ENCODE data around the gene TGFBI. TPM values are rescaled to one million over a fixed set of nuclear protein-coding genes. Genes with fewer than 3 reads are reported as not detected.
"Not testable (repeated sequence)": the region's sequence is repeated elsewhere in the genome, so short reads cannot be mapped to it uniquely, and the experiment has no call there.

The TGFBI gene
- total and polyA plus RNA-seq, 8 donors: 3.7 to 50.1 (median 14.3) TPM

DNA sequence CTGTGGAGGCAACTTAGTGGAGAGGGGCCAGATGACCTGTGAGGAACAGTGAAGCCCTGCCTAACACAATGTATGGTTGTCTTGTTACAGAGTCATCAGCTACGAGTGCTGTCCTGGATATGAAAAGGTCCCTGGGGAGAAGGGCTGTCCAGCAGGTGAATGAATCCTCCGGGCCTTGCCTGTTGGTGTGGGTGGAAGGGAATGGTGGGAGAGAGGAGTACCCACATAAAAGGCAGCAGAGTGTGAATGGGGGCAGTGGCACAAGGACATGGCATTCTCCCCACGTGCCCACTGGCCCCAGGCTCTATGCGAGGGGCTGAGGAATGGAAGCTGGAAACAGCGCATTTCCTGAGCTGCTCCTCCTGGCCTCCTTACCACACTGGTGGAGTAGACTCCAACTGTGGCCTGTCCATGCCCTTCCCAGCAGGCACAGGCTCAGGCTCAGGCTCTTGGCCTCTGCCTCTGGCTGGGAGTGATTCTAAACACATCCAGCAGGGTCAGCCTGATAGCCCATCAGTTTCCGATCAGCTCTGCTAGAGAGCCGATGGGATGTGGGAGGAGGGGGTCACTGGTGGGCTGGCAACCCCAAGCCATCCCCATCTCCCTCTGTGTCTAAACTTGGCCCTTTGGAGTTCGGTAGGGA, 15.3 kb downstream of the TGFBI start:
- intact Hi-C loops (cut with DNase I): no loop called here
- FAIRE-seq (no peak), DNase-seq (no peak), ATAC-seq (no peak)
- Histone ChIP-seq H3K36me3 (no peaks in the 10 kb centered on the region), H3K4me1 (no peaks in the 10 kb centered on the region), H3K4me3 (no peak overlapping the region), H3K9me3 (no peaks in the 10 kb centered on the region), H3K27me3 (no peaks in the 10 kb centered on the region), H3K27ac (no peak overlapping the region)
- WGBS, 2 donors: 85 to 93% methylated on average over 8 of the region's 8 CpGs
- no peak for TF ChIP-seq CTCF (IDR thresholded peaks at IDR 0.05)

DNA sequence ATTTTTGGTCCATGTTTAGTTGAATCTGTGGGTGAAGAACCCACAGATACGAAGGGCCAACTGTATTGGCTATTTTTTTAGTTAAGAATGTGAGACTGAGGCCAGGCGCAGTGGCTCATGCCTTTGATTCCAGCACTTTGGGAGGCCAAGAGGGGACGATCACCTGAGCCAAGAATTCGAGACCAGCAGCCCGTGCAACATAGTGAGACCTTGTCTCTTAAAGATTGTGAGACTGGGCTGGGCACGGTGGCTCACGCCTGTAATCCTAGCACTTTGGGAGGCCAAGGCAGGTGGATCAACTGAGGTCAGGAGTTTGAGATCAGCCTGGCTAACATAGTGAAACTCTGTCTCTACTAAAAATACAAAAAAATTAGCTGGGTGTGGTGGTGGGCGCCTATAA, 16.2 kb downstream of the TGFBI start:
- H3K36me3 ChIP-seq; H3K4me1 ChIP-seq; H3K9me3 ChIP-seq; ATAC-seq; H3K27ac ChIP-seq; DNase-seq; FAIRE-seq; intact Hi-C loops (cut with DNase I); H3K4me3 ChIP-seq; H3K27me3 ChIP-seq: not testable (repeated sequence)
- WGBS, 2 donors: 83 to 84% methylated on average over 8 of the region's 8 CpGs

DNA sequence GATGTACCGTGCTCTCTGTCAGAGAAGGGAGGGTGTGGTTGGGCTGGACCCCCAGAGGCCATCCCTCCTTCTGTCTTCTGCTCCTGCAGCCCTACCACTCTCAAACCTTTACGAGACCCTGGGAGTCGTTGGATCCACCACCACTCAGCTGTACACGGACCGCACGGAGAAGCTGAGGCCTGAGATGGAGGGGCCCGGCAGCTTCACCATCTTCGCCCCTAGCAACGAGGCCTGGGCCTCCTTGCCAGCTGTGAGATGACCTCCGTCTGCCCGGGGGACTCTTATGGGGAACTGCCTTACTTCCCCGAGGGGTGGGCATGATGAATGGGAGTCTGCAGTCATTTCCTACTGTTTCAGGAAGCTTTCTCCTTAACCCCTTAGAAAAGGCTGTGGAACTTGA, 17.5 kb downstream of the TGFBI start:
- H3K36me3 ChIP-seq: no peaks in the 10 kb centered on the region
- H3K27ac ChIP-seq: no peak overlapping the region
- H3K4me1 ChIP-seq: no peaks in the 10 kb centered on the region
- intact Hi-C loops (cut with DNase I): no loop called here
- no peak for TF ChIP-seq CTCF (IDR thresholded peaks at IDR 0.05)
- H3K27me3 ChIP-seq: no peaks in the 10 kb centered on the region
- no peak overlapping the region for H3K4me3 ChIP-seq
- DNase-seq: no peak
- no peak for FAIRE-seq
- WGBS, 2 donors: 85 to 89% methylated on average over 12 of the region's 12 CpGs
- ATAC-seq: no peak
- H3K9me3 ChIP-seq: no peaks in the 10 kb centered on the region

DNA sequence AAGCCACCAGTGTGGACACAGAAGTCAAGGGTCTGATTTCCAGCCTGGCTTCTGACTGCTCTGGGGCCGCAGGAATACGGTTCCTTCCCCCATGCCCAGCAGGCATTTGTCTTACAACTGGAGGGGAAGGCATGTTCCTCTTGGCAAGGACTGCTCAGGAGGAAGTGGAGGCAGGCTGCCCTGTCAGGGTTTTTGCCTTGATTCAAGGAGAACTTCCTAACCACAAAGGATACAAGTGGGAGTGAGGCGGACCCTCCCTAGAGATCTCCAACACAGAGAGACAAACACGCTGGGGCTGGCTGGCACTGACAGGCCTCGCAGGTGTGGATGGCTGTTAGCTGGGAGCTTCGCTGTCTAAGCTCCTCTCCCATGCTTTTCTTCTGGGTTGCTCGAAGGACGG, 19.1 kb downstream of the TGFBI start:
- H3K27ac ChIP-seq: no peak overlapping the region
- no peak for TF ChIP-seq CTCF (IDR thresholded peaks at IDR 0.05)
- FAIRE-seq: no peak
- H3K9me3 ChIP-seq: no peaks in the 10 kb centered on the region
- no peak overlapping the region for H3K4me3 ChIP-seq
- peak in 2 of 4 donors; percentile 44 to 68 for ATAC-seq
- H3K36me3 ChIP-seq: no peaks in the 10 kb centered on the region
- no peaks in the 10 kb centered on the region for H3K4me1 ChIP-seq
- no peaks in the 10 kb centered on the region for H3K27me3 ChIP-seq
- peak in 1 of 6 donors; percentile 26 for DNase-seq
- intact Hi-C loops (cut with DNase I): no loop called here
- WGBS, 2 donors: 80 to 97% methylated on average over 8 of the region's 8 CpGs

GRCh38 chr5:136048966-136049365, 20.2 kb downstream of the TGFBI start:
- Histone ChIP-seq H3K4me1 (no peaks in the 10 kb centered on the region), H3K36me3 (no peaks in the 10 kb centered on the region), H3K9me3 (no peaks in the 10 kb centered on the region), H3K4me3 (no peak overlapping the region), H3K27me3 (no peaks in the 10 kb centered on the region), H3K27ac (no peak overlapping the region)
- DNase-seq: no peak
- intact Hi-C loops (cut with DNase I): no loop called here
- FAIRE-seq: no peak
- no peak for TF ChIP-seq CTCF (IDR thresholded peaks at IDR 0.05)
- WGBS, 2 donors: 90 to 91% methylated on average over 6 of the region's 6 CpGs
- no peak for ATAC-seq

Measured in pancreas (tissue), 10 donors.